ENCODE results near the gene EIF4G1.
A peak's percentile ranks its signal among the peaks of the same experiment; 100 is the strongest.

The EIF4G1 gene

GRCh38 chr3:184366619-184367289, 52.3 kb downstream of the EIF4G1 start:
- DNase-seq (ENCODE audit: low read depth), result no peak

- no peak for DNase-seq (ENCODE audit: low read depth)
Measured at GRCh38 chr3:184368116-184368515, 53.7 kb downstream of the EIF4G1 start.

GRCh38 chr3:184368586-184369183, 54.3 kb downstream of the EIF4G1 start:
- no peak for DNase-seq (ENCODE audit: low read depth)

- peak; percentile 26 for DNase-seq (ENCODE audit: low read depth)
Measured at GRCh38 chr3:184371570-184372018, 57.2 kb downstream of the EIF4G1 start.

- no peak for DNase-seq (ENCODE audit: low read depth)
Measured at GRCh38 chr3:184372296-184372821, 58.0 kb downstream of the EIF4G1 start.

GRCh38 chr3:184372911-184373310, 58.5 kb downstream of the EIF4G1 start:
- DNase-seq (ENCODE audit: low read depth), result no peak

- no peak for DNase-seq (ENCODE audit: low read depth)
Measured at GRCh38 chr3:184373422-184373821, 59.0 kb downstream of the EIF4G1 start.

- DNase-seq (ENCODE audit: low read depth), result no peak
Measured at GRCh38 chr3:184375747-184376461, 61.5 kb downstream of the EIF4G1 start.

- no peak for DNase-seq (ENCODE audit: low read depth)
Measured at GRCh38 chr3:184377374-184377773, 63.0 kb downstream of the EIF4G1 start.

- no peak for DNase-seq (ENCODE audit: low read depth)
Measured at GRCh38 chr3:184377882-184378445, 63.6 kb downstream of the EIF4G1 start, which contains the start of gene THPO. Gene THPO (minus strand): TSS chr3:184378207. CDS start chr3:184376259, 1,948 bp downstream.

GRCh38 chr3:184378651-184379357, 64.4 kb downstream of the EIF4G1 start:
- no peak for DNase-seq (ENCODE audit: low read depth)

- no peak for DNase-seq (ENCODE audit: low read depth)
Measured at GRCh38 chr3:184379358-184380184, 65.2 kb downstream of the EIF4G1 start, which contains the start of gene CHRD. Gene CHRD (plus strand): TSS chr3:184380054. CDS start chr3:184380319, 265 bp downstream.

- DNase-seq (ENCODE audit: low read depth), result no peak
Measured at GRCh38 chr3:184380185-184380626, 65.8 kb downstream of the EIF4G1 start.

GRCh38 chr3:184380627-184381260, 66.3 kb downstream of the EIF4G1 start:
- no peak for DNase-seq (ENCODE audit: low read depth)

- no peak for DNase-seq (ENCODE audit: low read depth)
Measured at GRCh38 chr3:184381261-184382224, 67.1 kb downstream of the EIF4G1 start.

- no peak for DNase-seq (ENCODE audit: low read depth)
Measured at GRCh38 chr3:184382326-184383032, 68.1 kb downstream of the EIF4G1 start.

- DNase-seq (ENCODE audit: low read depth), result no peak
Measured at GRCh38 chr3:184383033-184383740, 68.8 kb downstream of the EIF4G1 start.

- no peak for DNase-seq (ENCODE audit: low read depth)
Measured at GRCh38 chr3:184384342-184384741, 69.9 kb downstream of the EIF4G1 start.

All from stimulated activated CD8-positive, alpha-beta memory T cell treated with anti-CD3 and anti-CD28 coated beads, Interleukin-4, amount 100 ng/mL, for 24 hours (primary cell).